ENCODE results near the gene RELN. TPM values are rescaled to one million over a fixed set of nuclear protein-coding genes. Genes with fewer than 3 reads are reported as not detected.

RELN gene
- total RNA-seq, 4 donors from 2014 or later = 0.02 to 0.73 (median 0.39) TPM; not detected in 1

DNA sequence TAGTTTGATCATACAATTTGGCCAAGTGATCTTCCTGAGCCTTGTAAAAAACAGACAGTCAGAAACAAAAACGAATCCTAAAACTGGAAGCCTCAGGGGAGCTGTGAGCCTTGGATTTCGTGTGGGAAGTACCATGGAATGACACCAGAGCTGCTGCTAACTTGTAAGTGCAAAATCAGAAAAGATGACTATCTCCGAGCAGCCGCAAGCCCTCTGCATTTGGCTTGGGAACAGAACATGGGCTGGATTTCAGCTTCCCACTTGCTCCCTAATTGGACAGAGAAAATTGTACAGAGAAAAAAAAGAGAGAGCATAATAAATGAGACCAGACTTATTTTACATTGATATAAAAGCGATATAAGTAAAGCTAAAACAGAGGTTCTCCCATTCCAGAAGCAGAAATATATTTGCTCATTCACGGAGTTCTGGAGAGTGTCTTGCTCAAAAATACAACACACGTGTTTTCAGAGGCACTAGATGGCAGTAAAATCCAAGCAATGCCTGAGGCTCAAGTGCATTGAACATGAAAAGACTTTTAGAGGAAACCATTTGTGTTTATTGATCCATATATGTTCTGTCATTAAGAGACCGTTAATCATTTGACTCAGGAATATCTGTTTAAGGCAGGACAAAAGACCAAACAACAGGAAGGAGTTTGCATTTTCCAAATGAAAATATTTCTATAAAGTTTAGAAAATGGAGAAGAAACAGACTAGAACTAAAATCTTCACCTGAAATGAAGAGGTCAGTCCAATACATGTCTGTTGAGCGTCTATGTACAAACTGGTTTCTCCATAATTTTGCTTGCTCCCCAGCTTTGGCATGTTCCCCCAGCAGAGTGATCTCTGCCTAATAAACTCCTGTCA lies 465.2 kb downstream of the RELN start:
- in situ Hi-C loops (cut with MboI; ENCODE audit: low sequenced_read_pairs in 4 of 4) (no loop called here), intact Hi-C loops (cut with DNase I; ENCODE audit: low total_unique reads) (loop anchor here (5.0 kb wide), 1 partner anchor 1323 kb away; no protein-coding TSS in a partner anchor)
- no peak for DNase-seq
- Histone ChIP-seq H3K36me3 (no peaks in the 10 kb centered on the region), H3K9me3 (no peaks in the 10 kb centered on the region), H3K27ac (no peak overlapping the region), H3K4me1 (no peaks in the 10 kb centered on the region), H3K27me3 (no peaks in the 10 kb centered on the region), H3K4me3 (no peak overlapping the region)
- no peak for TF ChIP-seq POLR2A (IDR thresholded peaks at IDR 0.05)
- TF ChIP-seq, protein P1, sequence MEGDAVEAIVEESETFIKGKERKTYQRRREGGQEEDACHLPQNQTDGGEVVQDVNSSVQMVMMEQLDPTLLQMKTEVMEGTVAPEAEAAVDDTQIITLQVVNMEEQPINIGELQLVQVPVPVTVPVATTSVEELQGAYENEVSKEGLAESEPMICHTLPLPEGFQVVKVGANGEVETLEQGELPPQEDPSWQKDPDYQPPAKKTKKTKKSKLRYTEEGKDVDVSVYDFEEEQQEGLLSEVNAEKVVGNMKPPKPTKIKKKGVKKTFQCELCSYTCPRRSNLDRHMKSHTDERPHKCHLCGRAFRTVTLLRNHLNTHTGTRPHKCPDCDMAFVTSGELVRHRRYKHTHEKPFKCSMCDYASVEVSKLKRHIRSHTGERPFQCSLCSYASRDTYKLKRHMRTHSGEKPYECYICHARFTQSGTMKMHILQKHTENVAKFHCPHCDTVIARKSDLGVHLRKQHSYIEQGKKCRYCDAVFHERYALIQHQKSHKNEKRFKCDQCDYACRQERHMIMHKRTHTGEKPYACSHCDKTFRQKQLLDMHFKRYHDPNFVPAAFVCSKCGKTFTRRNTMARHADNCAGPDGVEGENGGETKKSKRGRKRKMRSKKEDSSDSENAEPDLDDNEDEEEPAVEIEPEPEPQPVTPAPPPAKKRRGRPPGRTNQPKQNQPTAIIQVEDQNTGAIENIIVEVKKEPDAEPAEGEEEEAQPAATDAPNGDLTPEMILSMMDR (IDR thresholded peaks at IDR 0.05 in 4 of 5, conservative IDR thresholded peaks at IDR 0.05 in 1 of 5) = no peak
- no peak for ATAC-seq

DNA sequence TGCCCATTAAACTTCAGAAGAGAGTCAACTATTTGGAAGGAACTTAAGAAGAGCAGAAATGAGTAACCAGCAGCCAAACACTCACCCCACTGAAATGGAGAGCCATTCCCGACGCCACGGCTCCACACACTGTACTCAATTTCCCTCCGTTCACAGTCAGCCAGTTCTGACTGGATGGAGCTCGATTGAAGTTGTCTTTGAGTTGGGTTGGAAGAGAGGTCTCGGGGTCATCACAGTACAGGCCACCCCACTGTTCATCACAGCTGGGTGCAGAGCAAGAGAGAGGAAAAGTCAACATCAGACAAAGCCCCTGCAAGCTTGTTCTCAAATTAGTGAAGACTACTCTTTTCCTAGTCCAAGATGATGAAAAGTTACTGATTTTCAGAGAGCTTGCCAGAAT lies 467.5 kb downstream of the RELN start:
- ATAC-seq = no peak
- no peak overlapping the region for H3K27ac ChIP-seq
- DNase-seq = no peak
- in situ Hi-C loops (cut with MboI; ENCODE audit: low sequenced_read_pairs in 4 of 4) = no loop called here
- H3K9me3 ChIP-seq = no peaks in the 10 kb centered on the region
- H3K4me3 ChIP-seq = no peak overlapping the region
- H3K27me3 ChIP-seq = no peaks in the 10 kb centered on the region
- intact Hi-C loops (cut with DNase I; ENCODE audit: low total_unique reads) = loop anchor here (5.0 kb wide), 1 partner anchor 1325 kb away; no protein-coding TSS in a partner anchor
- H3K4me1 ChIP-seq = no peaks in the 10 kb centered on the region
- H3K36me3 ChIP-seq = no peaks in the 10 kb centered on the region
- no peak for TF ChIP-seq POLR2A (IDR thresholded peaks at IDR 0.05)
- TF ChIP-seq, protein P1 (IDR thresholded peaks at IDR 0.05 in 4 of 5, conservative IDR thresholded peaks at IDR 0.05 in 1 of 5) = no peak

DNA sequence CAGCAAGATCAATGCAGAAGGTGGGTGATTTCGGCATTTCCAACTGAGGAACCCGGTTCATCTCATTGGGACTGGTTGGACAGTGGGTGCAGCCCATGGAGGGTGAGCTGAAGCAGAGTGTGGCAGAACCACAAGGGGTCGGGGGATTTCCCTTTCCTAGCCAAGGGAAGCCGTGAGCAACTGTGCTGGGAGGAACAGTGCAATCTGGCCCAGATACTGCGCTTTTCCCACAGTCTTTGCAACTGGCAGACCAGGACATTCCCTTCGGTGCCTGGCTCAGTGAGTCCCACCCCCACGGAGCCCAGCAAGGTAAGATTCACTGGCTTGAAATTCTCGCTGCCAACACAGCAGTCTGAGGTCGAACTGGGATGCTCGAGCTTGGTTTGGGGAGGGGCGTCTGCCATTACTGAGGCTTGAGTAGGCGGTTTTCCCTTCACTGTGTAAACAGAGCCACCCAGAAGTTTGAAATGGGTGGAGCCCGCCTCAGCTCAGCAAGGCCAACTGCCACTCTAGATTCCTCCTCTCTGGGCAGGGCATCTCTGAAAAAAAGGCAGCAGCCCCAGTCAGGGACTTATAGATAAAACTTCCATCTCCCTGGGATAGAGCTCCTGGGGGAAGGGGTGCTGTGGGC lies 484.8 kb downstream of the RELN start:
- ATAC-seq (no peak), DNase-seq (no peak)
- in situ Hi-C loops (cut with MboI; ENCODE audit: low sequenced_read_pairs in 4 of 4) (no loop called here), intact Hi-C loops (cut with DNase I; ENCODE audit: low total_unique reads) (no loop called here)
- no peak for TF ChIP-seq POLR2A (IDR thresholded peaks at IDR 0.05)
- TF ChIP-seq, protein P1 (IDR thresholded peaks at IDR 0.05 in 4 of 5, conservative IDR thresholded peaks at IDR 0.05 in 1 of 5) = no peak
- H3K4me3 ChIP-seq = no peak overlapping the region
- H3K27me3 ChIP-seq = no peaks in the 10 kb centered on the region
- no peaks in the 10 kb centered on the region for H3K36me3 ChIP-seq
- no peak overlapping the region for H3K27ac ChIP-seq
- H3K4me1 ChIP-seq = no peaks in the 10 kb centered on the region
- no peaks in the 10 kb centered on the region for H3K9me3 ChIP-seq

DNA sequence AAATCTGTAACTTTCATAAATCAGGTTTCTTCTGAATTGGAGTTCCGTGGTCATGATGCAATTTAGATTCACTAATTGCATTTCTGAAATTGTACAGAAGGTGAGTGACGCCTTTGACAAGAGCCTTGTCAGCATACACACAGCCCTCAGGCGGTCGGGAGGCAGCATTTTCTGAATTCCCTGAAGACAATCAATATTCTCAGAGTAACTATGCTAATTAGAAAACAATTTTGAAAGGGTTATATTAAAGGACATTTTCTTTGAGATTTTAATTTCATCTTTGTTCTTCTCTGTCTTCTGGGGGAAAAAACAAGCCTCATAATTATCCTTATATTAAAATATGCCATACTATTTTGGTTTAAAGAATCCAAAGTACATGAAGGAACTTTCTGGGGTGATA lies 488.3 kb downstream of the RELN start:
- H3K27me3 ChIP-seq = no peaks in the 10 kb centered on the region
- H3K9me3 ChIP-seq = no peaks in the 10 kb centered on the region
- H3K36me3 ChIP-seq = no peaks in the 10 kb centered on the region
- no peaks in the 10 kb centered on the region for H3K4me1 ChIP-seq
- TF ChIP-seq POLR2A (IDR thresholded peaks at IDR 0.05) = no peak
- TF ChIP-seq, protein P1 (IDR thresholded peaks at IDR 0.05 in 4 of 5, conservative IDR thresholded peaks at IDR 0.05 in 1 of 5) = no peak
- intact Hi-C loops (cut with DNase I; ENCODE audit: low total_unique reads) = no loop called here
- no peak for ATAC-seq
- H3K27ac ChIP-seq = no peak overlapping the region
- in situ Hi-C loops (cut with MboI; ENCODE audit: low sequenced_read_pairs in 4 of 4) = no loop called here
- H3K4me3 ChIP-seq = no peak overlapping the region
- no peak for DNase-seq

Data from gastrocnemius medialis (tissue), 4 donors.